Gastroesophageal sphincter (tissue), 3 donors: ENCODE measurements around the gene IFI30.

Experiments used
- POLR2A ChIP-seq, 2 donors: fragments of 450-650 bp; IDR thresholded peaks; one replicate each; pipeline ENCODE4 v1.6.1; 2017; ENCODE audit warnings: antibody characterized with exemption in 2 of 2, mild to moderate bottlenecking in 2 of 2, moderate library complexity in 1 of 2
- POLR2AphosphoS5 ChIP-seq: sonication (generic); formaldehyde crosslinking; IDR thresholded peaks from one replicate; pipeline ENCODE4 v1.6.1; 2017; ENCODE audit warnings: antibody characterized with exemption
- TF ChIP-seq, protein P1 (sequence below), 4 experiments: fragments of 200-600 bp in 2 of 4; fragments of 450-650 bp in 2 of 4; sonication (generic) in 1 of 4; IDR thresholded peaks; one replicate each; pipeline ENCODE4 v1.5.1; 2017 to 2019; ENCODE audit warnings: antibody characterized with exemption in 4 of 4, mild to moderate bottlenecking in 2 of 4, moderate library complexity in 2 of 4

GRCh38 chr19:18173572-18174288, at the start of gene IFI30:
- peak; percentile 9 for TF ChIP-seq POLR2AphosphoS5
- TF ChIP-seq, protein P1, sequence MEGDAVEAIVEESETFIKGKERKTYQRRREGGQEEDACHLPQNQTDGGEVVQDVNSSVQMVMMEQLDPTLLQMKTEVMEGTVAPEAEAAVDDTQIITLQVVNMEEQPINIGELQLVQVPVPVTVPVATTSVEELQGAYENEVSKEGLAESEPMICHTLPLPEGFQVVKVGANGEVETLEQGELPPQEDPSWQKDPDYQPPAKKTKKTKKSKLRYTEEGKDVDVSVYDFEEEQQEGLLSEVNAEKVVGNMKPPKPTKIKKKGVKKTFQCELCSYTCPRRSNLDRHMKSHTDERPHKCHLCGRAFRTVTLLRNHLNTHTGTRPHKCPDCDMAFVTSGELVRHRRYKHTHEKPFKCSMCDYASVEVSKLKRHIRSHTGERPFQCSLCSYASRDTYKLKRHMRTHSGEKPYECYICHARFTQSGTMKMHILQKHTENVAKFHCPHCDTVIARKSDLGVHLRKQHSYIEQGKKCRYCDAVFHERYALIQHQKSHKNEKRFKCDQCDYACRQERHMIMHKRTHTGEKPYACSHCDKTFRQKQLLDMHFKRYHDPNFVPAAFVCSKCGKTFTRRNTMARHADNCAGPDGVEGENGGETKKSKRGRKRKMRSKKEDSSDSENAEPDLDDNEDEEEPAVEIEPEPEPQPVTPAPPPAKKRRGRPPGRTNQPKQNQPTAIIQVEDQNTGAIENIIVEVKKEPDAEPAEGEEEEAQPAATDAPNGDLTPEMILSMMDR (IDR thresholded peaks at IDR 0.05) = no peak
- peak in 1 of 2 donors; percentile 49 for TF ChIP-seq POLR2A (IDR thresholded peaks at IDR 0.05)
